D721Med (cell line): ENCODE data around the gene MLLT3.
"Not testable (repeated sequence)": the region's sequence is repeated elsewhere in the genome, so short reads cannot be mapped to it uniquely, and the experiment has no call there.

Source experiments
- DNase-seq: peaks from one replicate; pipeline ENCODE4 v3.0.0; 2011; ENCODE audit warnings: low spot score; ENCODE audit not compliant: insufficient read length
- FAIRE-seq: peaks from 2 replicates; lab custom pipeline; 2011; peaks lifted over from hg19 to GRCh38; lab: Jason Lieb, UNC
- CTCF ChIP-seq: IDR thresholded peaks from 2 replicates; pipeline ENCODE4 v1.5.1; 2012; ENCODE audit warnings: mild to moderate bottlenecking, control low read depth; ENCODE audit not compliant: insufficient read depth; ENCODE audit errors: missing control alignments

Gene MLLT3

GRCh38 chr9:20584968-20585643, 37.2 kb downstream of the MLLT3 start:
- no peak for TF ChIP-seq CTCF
- no peak for DNase-seq
- FAIRE-seq = no peak

- not testable (repeated sequence) for FAIRE-seq
These were observed 39.2 kb downstream of the MLLT3 start for GRCh38 chr9:20583088-20583487.

GRCh38 chr9:20582150-20582549, 40.1 kb downstream of the MLLT3 start:
- DNase-seq (no peak), FAIRE-seq (no peak)
- TF ChIP-seq CTCF = no peak

More at GRCh38 chr9:20583088-20583487, 39.2 kb downstream of the MLLT3 start:
- DNase-seq = not testable (repeated sequence)

- no peak for DNase-seq
- no peak for TF ChIP-seq CTCF
- no peak for FAIRE-seq
These were observed 41.6 kb downstream of the MLLT3 start for GRCh38 chr9:20580673-20581072.

GRCh38 chr9:20579524-20580314, 42.6 kb downstream of the MLLT3 start:
- DNase-seq = no peak
- TF ChIP-seq CTCF = no peak
- FAIRE-seq = no peak

- DNase-seq = no peak
- TF ChIP-seq CTCF = no peak
These were observed 49.3 kb downstream of the MLLT3 start for GRCh38 chr9:20573023-20573422.

GRCh38 chr9:20570756-20571155, 51.5 kb downstream of the MLLT3 start:
- no peak for FAIRE-seq
- TF ChIP-seq CTCF = no peak
- no peak for DNase-seq

More at GRCh38 chr9:20573023-20573422, 49.3 kb downstream of the MLLT3 start:
- no peak for FAIRE-seq
